ENCODE measurements around the gene CLCN6. TPM values are rescaled to one million over a fixed set of nuclear protein-coding genes. Genes with fewer than 3 reads are reported as not detected.

The CLCN6 gene
- total and polyA plus RNA-seq, 10 of the 15 experiments (the other 5 are each of a cell fraction or from before 2014, with no cell fraction given): 2.2 to 20.9 (median 10.2) TPM

DNA sequence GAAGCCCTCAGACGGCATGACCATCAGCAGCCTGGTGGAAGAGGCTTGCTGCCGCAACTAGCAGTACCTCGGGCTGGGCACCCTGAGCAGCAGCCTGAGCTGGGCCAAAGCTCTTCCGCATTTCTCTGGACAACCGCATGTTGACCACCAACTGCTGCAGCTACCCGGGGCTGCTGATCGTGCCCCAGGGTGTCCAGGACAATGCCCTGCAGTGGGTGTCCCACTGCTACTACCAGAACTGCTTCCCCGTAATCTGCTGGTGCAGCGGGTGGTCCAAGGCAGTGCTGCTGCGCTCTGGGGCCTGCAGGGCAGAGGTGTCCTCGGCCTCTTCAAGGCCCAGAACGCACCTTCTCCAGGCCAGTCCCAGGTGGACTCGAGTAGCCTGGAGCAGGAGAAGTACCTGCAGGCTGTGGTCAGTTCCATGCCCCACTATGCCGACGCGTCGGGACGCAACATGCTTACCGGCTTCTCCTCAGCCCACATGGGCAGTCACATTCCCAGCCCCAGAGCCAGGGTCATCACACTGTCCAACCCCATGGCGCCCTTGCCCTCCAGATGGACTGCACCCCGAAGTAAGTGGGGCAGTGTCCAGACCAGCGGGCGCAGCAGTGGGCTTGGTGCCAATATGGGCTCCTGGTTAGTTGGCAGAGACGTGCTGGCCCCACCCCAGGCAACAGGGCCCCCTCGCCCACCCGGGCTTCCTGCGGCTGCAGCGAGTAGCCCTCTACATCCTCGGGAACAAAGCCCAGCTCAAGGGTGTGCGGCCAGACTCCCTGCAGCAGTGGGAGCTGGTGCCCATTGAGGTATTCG, 72.3 kb downstream of the CLCN6 start:
- H3K4me3 ChIP-seq: no peak overlapping the region
- DNase-seq (ENCODE audit: low read depth, low spot score): no peak
- no peaks in the 10 kb centered on the region for H3K36me3 ChIP-seq (ENCODE audit: control insufficient read depth in 2 of 2, insufficient read depth in 2 of 2, low read length in 1 of 2)
- no peaks in the 10 kb centered on the region for H3K4me1 ChIP-seq (ENCODE audit: control insufficient read depth, insufficient read depth, low read length)
- no peak overlapping the region for H3K4me2 ChIP-seq (ENCODE audit: control insufficient read depth, insufficient read depth)
- RAD21 ChIA-PET (ENCODE audit: unreplicated experiment): interaction anchor here (0.6 kb wide), 1 partner anchor 100 kb away, joined by 3 read pairs; no protein-coding TSS in a partner anchor
- 43% methylated on average over 30 of the region's 31 CpGs for WGBS (ENCODE audit: insufficient coverage, insufficient replicate concordance, low lambda C conversion rate, missing lambda C conversion rate)
- SMC1A ChIA-PET (ENCODE audit: uncharacterized antibody, unreplicated experiment): no interaction called here
- TF ChIP-seq SIN3A (IDR thresholded peaks at IDR 0.05; ENCODE audit: low read depth, low read length) (no peak), RFX5 (IDR thresholded peaks at IDR 0.05; ENCODE audit: low read depth, low read length) (no peak), MYC (IDR thresholded peaks at IDR 0.05; ENCODE audit: insufficient read depth, insufficient read length, insufficient replicate concordance, low read length, severe bottlenecking) (no peak), MEF2B (IDR thresholded peaks at IDR 0.05; ENCODE audit: partially characterized antibody, poor library complexity, severe bottlenecking) (no peak), PAX5 (IDR thresholded peaks at IDR 0.05; ENCODE audit: borderline replicate concordance, low read depth, low read length) (no peak), MYB (IDR thresholded peaks at IDR 0.05; ENCODE audit: borderline replicate concordance, low read depth, low read length) (no peak), BMI1 (IDR thresholded peaks at IDR 0.05; ENCODE audit: borderline replicate concordance) (no peak), HDAC2 (IDR thresholded peaks at IDR 0.05) (no peak), MXI1 (IDR thresholded peaks at IDR 0.05; ENCODE audit: low read depth, low read length) (no peak), CREB1 (IDR thresholded peaks at IDR 0.05; ENCODE audit: low read depth) (no peak)
- TF ChIP-seq, protein P1, sequence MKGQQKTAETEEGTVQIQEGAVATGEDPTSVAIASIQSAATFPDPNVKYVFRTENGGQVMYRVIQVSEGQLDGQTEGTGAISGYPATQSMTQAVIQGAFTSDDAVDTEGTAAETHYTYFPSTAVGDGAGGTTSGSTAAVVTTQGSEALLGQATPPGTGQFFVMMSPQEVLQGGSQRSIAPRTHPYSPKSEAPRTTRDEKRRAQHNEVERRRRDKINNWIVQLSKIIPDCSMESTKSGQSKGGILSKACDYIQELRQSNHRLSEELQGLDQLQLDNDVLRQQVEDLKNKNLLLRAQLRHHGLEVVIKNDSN (IDR thresholded peaks at IDR 0.05; ENCODE audit: borderline replicate concordance, extremely low read length, insufficient read depth, low read depth, low read length): no peak
- TF ChIP-seq, protein P2, sequence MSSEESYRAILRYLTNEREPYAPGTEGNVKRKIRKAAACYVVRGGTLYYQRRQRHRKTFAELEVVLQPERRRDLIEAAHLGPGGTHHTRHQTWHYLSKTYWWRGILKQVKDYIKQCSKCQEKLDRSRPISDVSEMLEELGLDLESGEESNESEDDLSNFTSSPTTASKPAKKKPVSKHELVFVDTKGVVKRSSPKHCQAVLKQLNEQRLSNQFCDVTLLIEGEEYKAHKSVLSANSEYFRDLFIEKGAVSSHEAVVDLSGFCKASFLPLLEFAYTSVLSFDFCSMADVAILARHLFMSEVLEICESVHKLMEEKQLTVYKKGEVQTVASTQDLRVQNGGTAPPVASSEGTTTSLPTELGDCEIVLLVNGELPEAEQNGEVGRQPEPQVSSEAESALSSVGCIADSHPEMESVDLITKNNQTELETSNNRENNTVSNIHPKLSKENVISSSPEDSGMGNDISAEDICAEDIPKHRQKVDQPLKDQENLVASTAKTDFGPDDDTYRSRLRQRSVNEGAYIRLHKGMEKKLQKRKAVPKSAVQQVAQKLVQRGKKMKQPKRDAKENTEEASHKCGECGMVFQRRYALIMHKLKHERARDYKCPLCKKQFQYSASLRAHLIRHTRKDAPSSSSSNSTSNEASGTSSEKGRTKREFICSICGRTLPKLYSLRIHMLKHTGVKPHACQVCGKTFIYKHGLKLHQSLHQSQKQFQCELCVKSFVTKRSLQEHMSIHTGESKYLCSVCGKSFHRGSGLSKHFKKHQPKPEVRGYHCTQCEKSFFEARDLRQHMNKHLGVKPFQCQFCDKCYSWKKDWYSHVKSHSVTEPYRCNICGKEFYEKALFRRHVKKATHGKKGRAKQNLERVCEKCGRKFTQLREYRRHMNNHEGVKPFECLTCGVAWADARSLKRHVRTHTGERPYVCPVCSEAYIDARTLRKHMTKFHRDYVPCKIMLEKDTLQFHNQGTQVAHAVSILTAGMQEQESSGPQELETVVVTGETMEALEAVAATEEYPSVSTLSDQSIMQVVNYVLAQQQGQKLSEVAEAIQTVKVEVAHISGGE (CRISPR knock-in tag; IDR thresholded peaks at IDR 0.05): no peak
- H3K27ac ChIP-seq (ENCODE audit: control insufficient read depth, insufficient read depth): no peak overlapping the region
- H3K9me3 ChIP-seq (replicated peaks; ENCODE audit: control insufficient read depth, insufficient read depth, low read length): no peaks in the 10 kb centered on the region
- CTCF ChIA-PET: interaction anchor here (1.1 kb wide), 1 partner anchor 38 kb away, joined by 3 read pairs; no protein-coding TSS in a partner anchor
- in situ Hi-C loops (cut with MboI) (no loop called here), intact Hi-C loops (cut with micrococcal nuclease; ENCODE audit: unreplicated experiment) (no loop called here)
- BruUV-seq (replicated peaks): no TSS peak
- H3K27me3 ChIP-seq (replicated peaks in 1 of 2; ENCODE audit: control insufficient read depth in 2 of 2, insufficient read depth in 2 of 2, low read length in 1 of 2): no peaks in the 10 kb centered on the region; a peak in 2 of 4 replicates
- no peak for FAIRE-seq
- no peaks in the 10 kb centered on the region for H3K79me2 ChIP-seq (ENCODE audit: control insufficient read depth, insufficient read depth, low read length)
- POLR2A ChIA-PET: no interaction called here
- no peak overlapping the region for H2AFZ ChIP-seq (ENCODE audit: control insufficient read depth, low read depth, low read length)
- ATAC-seq: no peak
- H3K9ac ChIP-seq (ENCODE audit: control insufficient read depth, insufficient read depth, low read length): no peak overlapping the region
- no peaks in the 10 kb centered on the region for H4K20me1 ChIP-seq (ENCODE audit: control insufficient read depth, insufficient read depth)
